Lower leg skin (tissue), 4 donors: ENCODE results near the gene KLHL5. TPM values are rescaled to one million over a fixed set of nuclear protein-coding genes. Genes with fewer than 3 reads are reported as not detected.

Source experiments
- DNase-seq, 2 donors: peaks; one replicate each; pipeline ENCODE4 v3.0.0-alpha.2; 2019; ENCODE audit warnings: low spot score in 2 of 2
- H3K4me3 ChIP-seq: fragments of 200-600 bp; sonication (generic); 2 replicates; pipeline ENCODE4 v1.5.1; 2017; ENCODE audit warnings: mild to moderate bottlenecking, low read depth; ENCODE audit not compliant: poor library complexity, severe bottlenecking
- POLR2A ChIP-seq, 2 donors: fragments of 450-650 bp; IDR thresholded peaks; one replicate each; pipeline ENCODE4 v1.6.1; 2016 to 2017; ENCODE audit warnings: antibody characterized with exemption in 2 of 2, mild to moderate bottlenecking in 1 of 2, moderate library complexity in 1 of 2
- WGBS, 2 donors: methylation state at CpG; one replicate each; pipeline ENCODE4 v1.1.5; 2018; 5-methylcytosine and 5-hydroxymethylcytosine counted together
- intact Hi-C: fragments of 100-400 bp; cut with DNase I; formaldehyde crosslinking; loops from one replicate; pipeline ENCODE4 v1.15.0; 2023; ENCODE audit warnings: low total_unique reads
- total RNA-seq, 4 donors: library from RNA; depleted of rRNA; stranded (reverse); fragments of >200 nt; gene quantifications; one replicate each; pipeline ENCODE4 v1.1.0, GENCODE V29; 2016
- TF ChIP-seq, protein P1 (sequence below), 3 donors: fragments of 450-650 bp; IDR thresholded peaks; one replicate each; pipeline ENCODE4 v1.5.1; 2016; ENCODE audit warnings: antibody characterized with exemption in 3 of 3, mild to moderate bottlenecking in 3 of 3, moderate library complexity in 2 of 3

Gene KLHL5
- total RNA-seq, 4 donors from 2014 or later = 4.8 to 14.5 (median 11.2) TPM

DNA sequence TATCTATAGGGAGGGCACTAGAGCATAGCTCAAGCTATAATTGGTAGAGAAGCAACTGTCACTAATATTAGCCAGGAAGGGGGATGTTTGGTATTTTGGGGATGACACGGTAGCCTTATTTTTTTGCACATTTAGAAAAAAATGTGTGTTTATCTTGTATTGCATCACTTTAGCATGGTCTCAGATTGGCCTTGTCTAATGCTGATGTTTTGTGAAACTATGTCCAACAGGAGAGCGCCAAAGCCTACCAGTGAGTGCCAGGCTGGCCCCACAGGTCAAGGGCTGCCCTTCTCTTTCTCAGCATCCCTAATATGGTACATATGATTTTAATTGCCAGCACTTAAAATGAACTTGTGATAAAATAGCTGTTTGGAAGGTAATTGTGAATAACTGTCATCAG, 95.5 kb downstream of the KLHL5 start:
- intact Hi-C loops = no loop called here
- no peak for DNase-seq
- H3K4me3 ChIP-seq = no peak overlapping the region
- WGBS, 2 donors = 87 to 93% methylated on average over 2 of the region's 2 CpGs
- TF ChIP-seq, protein P1, sequence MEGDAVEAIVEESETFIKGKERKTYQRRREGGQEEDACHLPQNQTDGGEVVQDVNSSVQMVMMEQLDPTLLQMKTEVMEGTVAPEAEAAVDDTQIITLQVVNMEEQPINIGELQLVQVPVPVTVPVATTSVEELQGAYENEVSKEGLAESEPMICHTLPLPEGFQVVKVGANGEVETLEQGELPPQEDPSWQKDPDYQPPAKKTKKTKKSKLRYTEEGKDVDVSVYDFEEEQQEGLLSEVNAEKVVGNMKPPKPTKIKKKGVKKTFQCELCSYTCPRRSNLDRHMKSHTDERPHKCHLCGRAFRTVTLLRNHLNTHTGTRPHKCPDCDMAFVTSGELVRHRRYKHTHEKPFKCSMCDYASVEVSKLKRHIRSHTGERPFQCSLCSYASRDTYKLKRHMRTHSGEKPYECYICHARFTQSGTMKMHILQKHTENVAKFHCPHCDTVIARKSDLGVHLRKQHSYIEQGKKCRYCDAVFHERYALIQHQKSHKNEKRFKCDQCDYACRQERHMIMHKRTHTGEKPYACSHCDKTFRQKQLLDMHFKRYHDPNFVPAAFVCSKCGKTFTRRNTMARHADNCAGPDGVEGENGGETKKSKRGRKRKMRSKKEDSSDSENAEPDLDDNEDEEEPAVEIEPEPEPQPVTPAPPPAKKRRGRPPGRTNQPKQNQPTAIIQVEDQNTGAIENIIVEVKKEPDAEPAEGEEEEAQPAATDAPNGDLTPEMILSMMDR (IDR thresholded peaks at IDR 0.05) = no peak
- no peak for TF ChIP-seq POLR2A (IDR thresholded peaks at IDR 0.05)

DNA sequence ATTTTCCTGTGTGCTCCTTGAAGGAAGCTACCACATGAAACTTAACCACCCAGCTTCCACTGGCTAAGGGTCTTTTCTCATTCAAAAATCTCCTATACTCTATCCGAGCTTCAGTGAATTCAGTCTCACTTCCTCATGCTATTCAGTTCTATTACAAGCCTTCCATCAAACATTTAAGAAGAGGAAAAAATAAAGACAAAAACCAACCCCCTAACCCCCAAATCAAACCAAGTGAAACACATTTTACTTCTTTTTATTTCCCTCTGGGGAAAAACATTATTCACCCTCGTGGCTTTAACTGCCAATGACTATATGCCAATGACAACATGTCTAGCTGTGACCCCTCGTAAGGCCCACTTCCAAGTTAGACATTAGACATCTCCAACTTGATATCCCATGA, 104.1 kb downstream of the KLHL5 start:
- H3K4me3 ChIP-seq = no peak overlapping the region
- no peak for DNase-seq
- intact Hi-C loops = no loop called here
- TF ChIP-seq, protein P1 (IDR thresholded peaks at IDR 0.05) = no peak
- TF ChIP-seq POLR2A (IDR thresholded peaks at IDR 0.05) = no peak
- WGBS, 2 donors = 51 to 61% methylated on average over 3 of the region's 3 CpGs

DNA sequence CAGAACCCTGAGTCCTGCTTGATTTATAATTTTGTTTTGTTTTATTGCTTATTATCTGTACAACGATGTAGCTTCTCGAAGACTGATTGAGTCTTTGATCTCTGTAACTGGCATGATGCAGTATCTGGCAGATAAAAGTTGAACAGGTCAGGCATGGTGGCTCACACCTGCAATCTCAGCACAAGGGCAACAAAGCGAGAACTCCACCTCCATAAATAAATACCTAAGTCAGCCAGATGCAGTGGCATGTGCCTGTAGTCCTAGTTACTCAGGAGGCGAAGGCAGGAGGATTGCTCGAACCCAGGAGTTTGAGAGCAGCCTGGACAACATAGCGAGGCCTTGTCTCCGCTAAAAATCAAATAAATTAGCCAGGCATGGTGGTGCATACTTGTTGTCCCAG, 104.6 kb downstream of the KLHL5 start:
- no peak for DNase-seq
- WGBS, 2 donors = 79 to 92% methylated on average over 7 of the region's 7 CpGs
- intact Hi-C loops = no loop called here
- no peak overlapping the region for H3K4me3 ChIP-seq
- TF ChIP-seq, protein P1 (IDR thresholded peaks at IDR 0.05) = no peak
- TF ChIP-seq POLR2A (IDR thresholded peaks at IDR 0.05) = no peak

DNA sequence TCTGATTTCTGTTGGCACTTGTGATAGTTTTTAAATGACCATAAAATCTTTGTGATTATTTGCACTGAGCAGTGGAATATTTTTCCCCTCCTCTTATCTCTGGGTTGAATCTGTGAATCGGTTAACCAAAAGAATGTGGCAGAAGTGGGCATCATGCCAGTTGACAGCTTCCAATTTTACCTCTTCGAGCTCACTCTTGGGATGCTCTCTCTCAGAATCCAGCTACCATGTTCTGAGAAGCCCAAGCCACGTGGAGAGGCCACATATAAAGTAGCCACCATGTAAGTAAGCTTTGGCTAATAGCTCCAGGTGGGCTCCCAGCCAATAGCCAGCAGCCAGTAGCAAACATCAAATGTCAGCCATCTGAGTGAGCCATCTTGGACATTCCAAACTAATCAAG, 107.4 kb downstream of the KLHL5 start:
- DNase-seq = no peak
- no peak overlapping the region for H3K4me3 ChIP-seq
- 31 to 43% methylated on average over 3 of the region's 3 CpGs for WGBS, 2 donors
- intact Hi-C loops = no loop called here
- TF ChIP-seq, protein P1 (IDR thresholded peaks at IDR 0.05) = no peak
- no peak for TF ChIP-seq POLR2A (IDR thresholded peaks at IDR 0.05)

DNA sequence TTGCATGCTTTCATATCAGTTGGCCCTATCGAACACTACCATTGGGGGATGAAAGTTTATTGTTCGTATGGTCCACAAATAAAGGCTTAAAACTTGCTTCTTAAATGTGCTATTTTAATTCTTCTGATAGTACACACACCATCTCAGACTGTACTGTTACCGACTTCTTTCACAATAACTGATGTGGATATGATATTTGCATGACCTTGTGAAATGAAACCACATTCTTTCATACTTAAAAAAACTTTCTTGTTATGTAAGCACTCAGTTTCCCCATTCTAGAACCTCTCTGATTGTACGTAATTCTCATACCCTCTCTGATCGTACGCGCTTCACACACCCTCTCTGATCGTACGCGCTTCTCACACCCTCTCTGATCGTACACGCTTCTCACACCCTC, 108.3 kb downstream of the KLHL5 start:
- no peak for DNase-seq
- TF ChIP-seq, protein P1 (IDR thresholded peaks at IDR 0.05) = no peak
- no peak for TF ChIP-seq POLR2A (IDR thresholded peaks at IDR 0.05)
- H3K4me3 ChIP-seq = no peak overlapping the region
- intact Hi-C loops = no loop called here
- 92 to 96% methylated on average over 12 of the region's 12 CpGs for whole genome bisulfite sequencing, 2 donors

Other genes starting within 250 kb of the KLHL5 start
- 1 to 10 TPM; 1.1 to 4.0 (median 2.2) TPM for gene TLR6, start 205.4 kb upstream of the KLHL5 start, total RNA-seq
- gene FAM114A1, start 194.4 kb upstream of the KLHL5 start, total RNA-seq = 10 to 100 TPM; 49.8 to 71.0 (median 54.6) TPM
- gene TMEM156, start 29.8 kb upstream of the KLHL5 start, total RNA-seq = under 1 TPM in 3 of 4 donors, not detected in 1; 0.12 to 0.52 (median 0.23) TPM
- 10 to 100 TPM; 16.2 to 49.1 (median 24.6) TPM for gene WDR19, start 120.3 kb downstream of the KLHL5 start, total RNA-seq